SK-N-SH (cell line): ENCODE results near the gene BIRC6. TPM values are rescaled to one million over a fixed set of nuclear protein-coding genes. Genes with fewer than 3 reads are reported as not detected.

Source experiments
- CTCF ChIA-PET: fragments of 300-600, 350-600 bp; formaldehyde crosslinking; extraction: SDS; loops from one replicate; lab custom pipeline; 2021; lab: Yijun Ruan, JAX
- POLR2A ChIA-PET: fragments of 350-600 bp; sonication (Branson Sonifier 250); formaldehyde crosslinking; extraction: SDS; loops from one replicate; lab custom pipeline; 2020; ENCODE audit warnings: antibody characterized with exemption, inconsistent platforms; lab: Yijun Ruan, JAX
- DNase-seq: peaks from one replicate; pipeline ENCODE4 v3.0.0; 2012
- H2AFZ ChIP-seq: fragments of 200-600 bp; sonication (generic); 2 replicates; pipeline ENCODE4 v1.8.1; 2016; ENCODE audit warnings: antibody characterized with exemption, mild to moderate bottlenecking, low read depth
- H3F3A ChIP-seq: fragments of 200-600 bp; sonication (generic); replicated peaks from 2 replicates; pipeline ENCODE3; 2016; ENCODE audit warnings: antibody characterized with exemption, mild to moderate bottlenecking; ENCODE audit not compliant: insufficient read depth
- H3K27ac ChIP-seq, 2 experiments: fragments of 200-500 bp in 1 of 2; fragments of 200-600 bp in 1 of 2; sonication (Bioruptor generic) in 1 of 2; sonication (generic), shearing (Covaris generic) in 1 of 2; 2 replicates each; pipeline versions ENCODE4 v1.5.1 to v1.6.1; 2014 to 2016; ENCODE audit warnings: low read depth in 2 of 2, inconsistent platforms in 1 of 2, low read length in 1 of 2, mild to moderate bottlenecking in 1 of 2, mixed read lengths in 1 of 2
- H3K27me3 ChIP-seq: fragments of 200-600 bp; sonication (generic), shearing (Covaris generic); 2 replicates; pipeline ENCODE4 v1.6.1; 2016; ENCODE audit warnings: mixed run types; ENCODE audit not compliant: insufficient read depth
- H3K36me3 ChIP-seq, 2 experiments: fragments of 200-500 bp in 1 of 2; fragments of 200-600 bp in 1 of 2; sonication (Bioruptor generic) in 1 of 2; sonication (generic) in 1 of 2; replicated peaks in 1 of 2; 2 replicates each; pipeline versions ENCODE3 to v1.5.1; 2014 to 2016; ENCODE audit warnings: low read length in 1 of 2, mild to moderate bottlenecking in 1 of 2; ENCODE audit not compliant: insufficient read depth in 2 of 2, control insufficient read depth in 1 of 2
- H3K4me1 ChIP-seq, 2 experiments: fragments of 200-500 bp in 1 of 2; fragments of 200-600 bp in 1 of 2; sonication (Bioruptor generic) in 1 of 2; sonication (generic), shearing (Covaris generic) in 1 of 2; 2 replicates each; pipeline versions ENCODE4 v1.5.1 to v1.6.1; 2014 to 2016; ENCODE audit warnings: low read depth in 1 of 2, low read length in 1 of 2, mixed run types in 1 of 2; ENCODE audit not compliant: insufficient read depth in 2 of 2, control insufficient read depth in 1 of 2
- H3K4me2 ChIP-seq: fragments of 200-600 bp; sonication (generic), shearing (Covaris generic); 2 replicates; pipeline ENCODE4 v1.6.1; 2017; ENCODE audit warnings: mixed run types
- H3K4me3 ChIP-seq, 2 experiments: fragments of 200-500 bp in 1 of 2; fragments of 200-600 bp in 1 of 2; sonication (Bioruptor generic) in 1 of 2; sonication (generic), shearing (Covaris generic) in 1 of 2; 2 replicates each; pipeline versions ENCODE4 v1.5.1 to v1.8.1; 2014 to 2016; ENCODE audit warnings: low read depth in 2 of 2, inconsistent platforms in 1 of 2, low read length in 1 of 2, mild to moderate bottlenecking in 1 of 2, mixed read lengths in 1 of 2, moderate library complexity in 1 of 2
- H3K79me2 ChIP-seq: fragments of 200-600 bp; sonication (generic); 2 replicates; pipeline ENCODE4 v1.8.1; 2017; ENCODE audit warnings: mild to moderate bottlenecking; ENCODE audit not compliant: insufficient read depth
- H3K9ac ChIP-seq: fragments of 200-600 bp; sonication (generic); 2 replicates; pipeline ENCODE4 v1.6.1; 2017; ENCODE audit warnings: mixed run types
- H3K9me2 ChIP-seq: fragments of 200-600 bp; sonication (generic); 2 replicates; pipeline ENCODE4 v1.6.1; 2017; ENCODE audit warnings: mixed run types
- H3K9me3 ChIP-seq: fragments of 200-600 bp; sonication (generic); 2 replicates; pipeline ENCODE4 v1.6.1; 2017; ENCODE audit warnings: mixed run types, mild to moderate bottlenecking, moderate library complexity
- H4K20me1 ChIP-seq: fragments of 200-600 bp; sonication (generic); 2 replicates; pipeline ENCODE4 v1.6.1; 2017; ENCODE audit warnings: mild to moderate bottlenecking, mixed run types; ENCODE audit not compliant: insufficient read depth
- CHD2 ChIP-seq: fragments of 150-350 bp; IDR thresholded peaks from 2 replicates; pipeline ENCODE4 v1.6.1; 2018; ENCODE audit warnings: low read length; ENCODE audit not compliant: partially characterized antibody
- ELF1 ChIP-seq: IDR thresholded peaks from 2 replicates; pipeline ENCODE4 v1.4.0; 2012
- EP300 ChIP-seq, 2 experiments: IDR thresholded peaks; 2 replicates each; pipeline versions ENCODE4 v1.4.0 to v1.6.1; 2012; ENCODE audit warnings: borderline replicate concordance in 1 of 2, low read depth in 1 of 2, low read length in 1 of 2
- EZH2phosphoT487 ChIP-seq: fragments of 200-600 bp; sonication (generic); IDR thresholded peaks from 2 replicates; pipeline ENCODE4 v1.6.1; 2017; ENCODE audit warnings: low read depth, mixed run types, mild to moderate bottlenecking, antibody characterized with exemption, moderate library complexity, borderline replicate concordance
- FOSL2 ChIP-seq: IDR thresholded peaks from 2 replicates; pipeline ENCODE4 v1.4.0; 2012; ENCODE audit warnings: low read depth, mild to moderate bottlenecking, moderate library complexity, borderline replicate concordance
- FOXJ3 ChIP-seq: sonication (generic); formaldehyde crosslinking; IDR thresholded peaks from 2 replicates; pipeline ENCODE4 v1.5.1; 2020; ENCODE audit warnings: mild to moderate bottlenecking, missing genetic modification reagents
- FOXM1 ChIP-seq: IDR thresholded peaks from 2 replicates; pipeline ENCODE4 v1.4.0; 2012; ENCODE audit warnings: low read depth, mild to moderate bottlenecking
- GABPA ChIP-seq: IDR thresholded peaks from 2 replicates; pipeline ENCODE4 v1.4.0; 2012; ENCODE audit warnings: low read depth, mild to moderate bottlenecking
- JUND ChIP-seq: IDR thresholded peaks from 2 replicates; pipeline ENCODE4 v1.4.0; 2012
- MEF2A ChIP-seq: IDR thresholded peaks from 2 replicates; pipeline ENCODE4 v1.4.0; 2012; ENCODE audit warnings: low read depth, borderline replicate concordance
- MXI1 ChIP-seq: IDR thresholded peaks from 2 replicates; pipeline ENCODE4 v1.6.1; 2012; ENCODE audit warnings: mild to moderate bottlenecking, low read depth, low read length, improper control_type of control experiment
- NFIC ChIP-seq: IDR thresholded peaks from 2 replicates; pipeline ENCODE4 v1.4.0; 2012; ENCODE audit warnings: borderline replicate concordance
- NRF1 ChIP-seq: IDR thresholded peaks from 2 replicates; pipeline ENCODE4 v1.6.1; 2012; ENCODE audit warnings: low read depth, mild to moderate bottlenecking, low read length
- POLR2AphosphoS5 ChIP-seq: IDR thresholded peaks from 2 replicates; pipeline ENCODE4 v1.6.1; 2012; ENCODE audit warnings: low read depth, low read length
- RAD21 ChIP-seq: IDR thresholded peaks from 2 replicates; pipeline ENCODE4 v1.6.1; 2012; ENCODE audit warnings: mild to moderate bottlenecking, low read length
- RCOR1 ChIP-seq: fragments of 150-350 bp; IDR thresholded peaks from 2 replicates; pipeline ENCODE4 v1.6.1; 2017; ENCODE audit warnings: antibody characterized with exemption, low read length
- RFX5 ChIP-seq: IDR thresholded peaks from 2 replicates; pipeline ENCODE4 v1.6.1; 2012; ENCODE audit warnings: mild to moderate bottlenecking, improper control_type of control experiment, low read length
- SIN3A ChIP-seq: IDR thresholded peaks from 2 replicates; pipeline ENCODE4 v1.6.1; 2012; ENCODE audit warnings: low read depth, mild to moderate bottlenecking, low read length, moderate library complexity, borderline replicate concordance
- SMC3 ChIP-seq: IDR thresholded peaks from 2 replicates; pipeline ENCODE4 v1.6.1; 2012; ENCODE audit warnings: low read depth, low read length, improper control_type of control experiment
- TAF1 ChIP-seq: IDR thresholded peaks from 2 replicates; pipeline ENCODE4 v1.6.1; 2012; ENCODE audit warnings: low read depth, mild to moderate bottlenecking, low read length, moderate library complexity, borderline replicate concordance
- TCF12 ChIP-seq: IDR thresholded peaks from 2 replicates; pipeline ENCODE4 v1.4.0; 2012
- TEAD4 ChIP-seq: IDR thresholded peaks from 2 replicates; pipeline ENCODE4 v1.4.0; 2012; ENCODE audit warnings: mild to moderate bottlenecking, borderline replicate concordance; ENCODE audit not compliant: insufficient read depth
- WGBS: methylation state at CpG from one replicate; pipeline ENCODE4 v1.1.6; 2017; ENCODE audit warnings: low lambda C conversion rate; 5-methylcytosine and 5-hydroxymethylcytosine counted together
- polyA plus RNA-seq, 3 experiments: library from polyadenylated mRNA; depleted of rRNA; stranded (reverse); fragments of >200 nt; gene quantifications; 2 replicates each; pipeline ENCODE4 v1.2.3, GENCODE V29; 2012
- TF ChIP-seq, protein P1 (sequence below): IDR thresholded peaks from 2 replicates; pipeline ENCODE4; 2012
- TF ChIP-seq, protein P2 (sequence below): fragments of 200-600 bp; sonication (generic); IDR thresholded peaks from 2 replicates; pipeline ENCODE4 v1.6.1; 2017; ENCODE audit warnings: antibody characterized with exemption, mild to moderate bottlenecking, moderate library complexity
- TF ChIP-seq, protein P3 (sequence below): IDR thresholded peaks from 2 replicates; pipeline ENCODE4 v1.4.0; 2012; ENCODE audit warnings: low read depth
- TF ChIP-seq, protein P4 (sequence below): IDR thresholded peaks from 2 replicates; pipeline ENCODE4 v1.4.0; 2012; ENCODE audit warnings: low read depth, borderline replicate concordance

BIRC6 gene
- polyA plus RNA-seq, 1 of the 3 experiments (the other 2 are of a cell fraction): 28.9 TPM

DNA sequence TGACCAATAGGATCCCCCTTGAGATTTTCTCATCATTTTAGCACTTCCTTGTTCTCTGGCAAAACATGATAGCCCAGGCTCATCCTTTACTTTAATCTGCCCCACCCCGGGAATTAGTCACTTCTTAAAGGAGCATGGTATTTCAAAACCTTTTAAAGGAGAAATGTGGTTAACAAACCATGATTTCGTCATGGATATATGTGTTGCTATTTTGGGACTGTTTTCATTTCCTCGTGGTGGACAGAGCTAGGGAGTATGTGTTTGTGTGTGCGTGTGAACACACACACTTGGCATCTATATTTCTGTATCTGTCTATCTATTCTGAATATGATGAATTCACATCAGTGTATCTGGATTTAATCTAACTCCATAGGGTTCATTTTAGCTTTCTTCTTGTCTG lies 128.1 kb downstream of the BIRC6 start:
- Histone ChIP-seq H3K27me3 (no peaks in the 10 kb centered on the region), H3K36me3 (peaks cover 72 to 78% of the 10 kb centered on the region in 2 experiments), H4K20me1 (0 out of 2 replicates have a peak, but pooled peaks cover 4% of the 10 kb centered on the region), H3K9ac (peak overlapping the region; percentile 21; the same call in 1 of the 2 replicates), H3K27ac (peak overlapping the region; percentile 47 to 93), H2AFZ (no peak overlapping the region)
- CTCF ChIA-PET: interaction anchor here (1.1 to 1.2 kb wide), 3 partner anchors 14 to 56 kb away, joined by 3 read pairs; no protein-coding TSS in a partner anchor
- POLR2A ChIA-PET: no interaction called here
- no peak for DNase-seq
- TF ChIP-seq FOSL2 (peak; percentile 39; the same call in 1 of the 2 replicates), JUND (peak; percentile 46; the same call in 1 of the 2 replicates), FOXM1 (no peak), ELF1 (peak; percentile 79), RCOR1 (no peak), EP300 (IDR thresholded peaks at IDR 0.05; ENCODE audit: borderline replicate concordance in 1 of 2, low read depth in 1 of 2, low read length in 1 of 2) (0 out of 4 replicates have a peak, but pooled peaks of 1 of the 2 experiments have one; percentile 7), TCF12 (peak; percentile 70), TEAD4 (0 out of 2 replicates have a peak, but pooled peaks have one; percentile 42), NFIC (peak; percentile 43; the same call in 1 of the 2 replicates), SMC3 (no peak), RAD21 (no peak), POLR2AphosphoS5 (no peak), GABPA (peak; percentile 25; the same call in 1 of the 2 replicates), MEF2A (peak; percentile 95), EZH2phosphoT487 (no peak), SIN3A (0 out of 2 replicates have a peak, but pooled peaks have one; percentile 23), MXI1 (no peak), CHD2 (no peak), FOXJ3 (CRISPR knock-in tag) (no peak), RFX5 (no peak), TAF1 (no peak), NRF1 (no peak)
- TF ChIP-seq, protein P1, sequence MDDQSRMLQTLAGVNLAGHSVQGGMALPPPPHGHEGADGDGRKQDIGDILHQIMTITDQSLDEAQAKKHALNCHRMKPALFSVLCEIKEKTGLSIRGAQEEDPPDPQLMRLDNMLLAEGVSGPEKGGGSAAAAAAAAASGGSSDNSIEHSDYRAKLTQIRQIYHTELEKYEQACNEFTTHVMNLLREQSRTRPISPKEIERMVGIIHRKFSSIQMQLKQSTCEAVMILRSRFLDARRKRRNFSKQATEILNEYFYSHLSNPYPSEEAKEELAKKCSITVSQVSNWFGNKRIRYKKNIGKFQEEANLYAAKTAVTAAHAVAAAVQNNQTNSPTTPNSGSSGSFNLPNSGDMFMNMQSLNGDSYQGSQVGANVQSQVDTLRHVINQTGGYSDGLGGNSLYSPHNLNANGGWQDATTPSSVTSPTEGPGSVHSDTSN: peak; percentile 48; the same call in 1 of the 2 replicates
- TF ChIP-seq, protein P2, sequence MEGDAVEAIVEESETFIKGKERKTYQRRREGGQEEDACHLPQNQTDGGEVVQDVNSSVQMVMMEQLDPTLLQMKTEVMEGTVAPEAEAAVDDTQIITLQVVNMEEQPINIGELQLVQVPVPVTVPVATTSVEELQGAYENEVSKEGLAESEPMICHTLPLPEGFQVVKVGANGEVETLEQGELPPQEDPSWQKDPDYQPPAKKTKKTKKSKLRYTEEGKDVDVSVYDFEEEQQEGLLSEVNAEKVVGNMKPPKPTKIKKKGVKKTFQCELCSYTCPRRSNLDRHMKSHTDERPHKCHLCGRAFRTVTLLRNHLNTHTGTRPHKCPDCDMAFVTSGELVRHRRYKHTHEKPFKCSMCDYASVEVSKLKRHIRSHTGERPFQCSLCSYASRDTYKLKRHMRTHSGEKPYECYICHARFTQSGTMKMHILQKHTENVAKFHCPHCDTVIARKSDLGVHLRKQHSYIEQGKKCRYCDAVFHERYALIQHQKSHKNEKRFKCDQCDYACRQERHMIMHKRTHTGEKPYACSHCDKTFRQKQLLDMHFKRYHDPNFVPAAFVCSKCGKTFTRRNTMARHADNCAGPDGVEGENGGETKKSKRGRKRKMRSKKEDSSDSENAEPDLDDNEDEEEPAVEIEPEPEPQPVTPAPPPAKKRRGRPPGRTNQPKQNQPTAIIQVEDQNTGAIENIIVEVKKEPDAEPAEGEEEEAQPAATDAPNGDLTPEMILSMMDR: no peak
- TF ChIP-seq, protein P3, sequence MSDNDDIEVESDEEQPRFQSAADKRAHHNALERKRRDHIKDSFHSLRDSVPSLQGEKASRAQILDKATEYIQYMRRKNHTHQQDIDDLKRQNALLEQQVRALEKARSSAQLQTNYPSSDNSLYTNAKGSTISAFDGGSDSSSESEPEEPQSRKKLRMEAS: peak; percentile 51
- TF ChIP-seq, protein P4, sequence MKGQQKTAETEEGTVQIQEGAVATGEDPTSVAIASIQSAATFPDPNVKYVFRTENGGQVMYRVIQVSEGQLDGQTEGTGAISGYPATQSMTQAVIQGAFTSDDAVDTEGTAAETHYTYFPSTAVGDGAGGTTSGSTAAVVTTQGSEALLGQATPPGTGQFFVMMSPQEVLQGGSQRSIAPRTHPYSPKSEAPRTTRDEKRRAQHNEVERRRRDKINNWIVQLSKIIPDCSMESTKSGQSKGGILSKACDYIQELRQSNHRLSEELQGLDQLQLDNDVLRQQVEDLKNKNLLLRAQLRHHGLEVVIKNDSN: no peak
- TF ChIP-seq, all 33 proteins: peak for 12
- peaks cover 5 to 7% of the 10 kb centered on the region in 2 experiments for H3K4me1 ChIP-seq
- no peaks in the 10 kb centered on the region for H3K9me2 ChIP-seq
- H3K79me2 ChIP-seq: peaks cover 30% of the 10 kb centered on the region
- H3F3A ChIP-seq: peaks cover 46% of the 10 kb centered on the region
- H3K4me2 ChIP-seq: peak overlapping the region; percentile 68; the same call in 1 of the 2 replicates
- no peaks in the 10 kb centered on the region for H3K9me3 ChIP-seq
- no peak overlapping the region for H3K4me3 ChIP-seq
- WGBS: 27% methylated on average over 4 of the region's 4 CpGs
